ENCODE data around the gene ABCC11.
A peak's percentile ranks its signal among the peaks of the same experiment; 100 is the strongest.

Gene ABCC11

DNA sequence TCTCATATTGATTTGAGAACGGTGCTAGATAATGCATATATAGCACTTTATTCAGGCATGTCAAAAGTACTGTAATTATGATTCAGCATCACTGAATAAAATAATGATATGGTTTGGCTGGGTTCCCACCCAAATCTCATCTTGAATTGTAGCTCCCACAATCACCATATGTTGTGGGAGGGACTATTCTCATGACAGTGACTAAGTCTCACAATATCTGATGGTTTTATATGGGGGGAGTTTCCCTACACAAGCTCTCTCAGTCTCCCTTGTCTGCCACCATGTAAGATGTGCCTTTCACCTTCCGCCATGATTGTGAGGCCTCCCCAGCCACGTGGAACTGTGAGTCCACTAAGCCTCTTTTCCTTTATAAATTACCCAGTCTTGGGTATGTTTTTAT is 28.9 kb downstream of the ABCC11 start:
- H3K27ac ChIP-seq: no peak overlapping the region
- TF ChIP-seq ZFX (IDR thresholded peaks at IDR 0.05; ENCODE audit: borderline replicate concordance): no peak
- no peak for TF ChIP-seq CTCF (IDR thresholded peaks at IDR 0.05)

DNA sequence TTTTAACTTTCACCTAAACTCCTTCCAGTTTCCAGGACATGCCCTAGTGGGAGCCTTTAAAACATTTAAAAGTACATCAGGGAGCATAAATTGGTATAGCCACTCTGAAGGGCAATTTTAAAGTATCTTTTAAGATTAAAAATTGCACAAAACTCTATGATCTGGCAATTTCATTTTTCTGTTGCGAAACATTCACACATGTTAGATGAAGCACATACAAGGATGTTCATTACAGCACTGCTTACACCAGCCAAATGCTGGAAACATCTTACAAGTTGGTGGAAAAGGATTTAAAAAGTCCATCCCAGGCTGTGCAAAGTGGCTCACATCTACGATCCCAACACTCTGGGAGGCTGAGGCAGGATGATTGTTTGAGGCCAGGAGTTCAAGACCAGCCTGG is 29.6 kb downstream of the ABCC11 start:
- no peak for TF ChIP-seq CTCF (IDR thresholded peaks at IDR 0.05)
- H3K27ac ChIP-seq: no peak overlapping the region

DNA sequence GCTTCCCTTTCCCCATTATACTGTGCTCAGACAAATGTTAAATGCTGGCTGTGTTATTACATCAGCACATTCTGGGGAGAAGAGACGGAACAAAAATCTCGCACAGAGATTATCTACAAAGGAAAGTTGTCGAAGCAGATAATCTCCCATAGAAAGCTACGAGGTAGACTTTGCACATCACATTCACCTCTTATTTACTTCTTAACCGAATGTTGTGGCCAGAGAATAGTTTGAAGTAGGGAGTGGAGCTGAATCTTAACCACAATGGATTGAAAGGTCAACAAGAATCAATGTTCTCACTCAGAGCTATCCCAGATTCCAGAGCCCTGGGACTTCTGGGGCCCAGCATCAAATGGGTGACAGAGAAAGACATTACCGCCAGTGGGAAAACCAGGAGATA is 31.6 kb downstream of the ABCC11 start:
- H3K27ac ChIP-seq: no peak overlapping the region
- TF ChIP-seq ZFX (IDR thresholded peaks at IDR 0.05; ENCODE audit: borderline replicate concordance): no peak
- no peak for TF ChIP-seq CTCF (IDR thresholded peaks at IDR 0.05)

DNA sequence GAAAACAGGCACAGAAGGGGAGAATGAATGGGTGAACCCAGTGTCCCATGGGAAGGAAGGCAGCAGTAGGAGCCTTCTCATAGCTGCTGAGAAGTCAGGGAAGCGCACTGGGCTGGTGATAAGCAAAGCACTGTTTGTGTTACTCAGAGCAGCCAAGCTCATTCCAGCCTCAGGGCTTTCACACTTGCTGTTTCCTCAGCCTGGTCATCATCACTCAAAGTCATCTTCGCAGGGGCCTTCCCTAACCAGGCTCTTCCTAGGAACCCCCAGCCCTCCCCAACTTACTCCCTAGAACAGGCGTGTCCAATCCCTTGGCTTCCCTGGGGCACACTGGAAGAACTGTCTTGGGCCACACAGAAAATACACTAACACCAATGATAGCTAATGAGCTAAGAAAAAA is 35.3 kb downstream of the ABCC11 start:
- no peak for TF ChIP-seq ZFX (IDR thresholded peaks at IDR 0.05; ENCODE audit: borderline replicate concordance)
- TF ChIP-seq CTCF (IDR thresholded peaks at IDR 0.05): no peak
- H3K27ac ChIP-seq: no peak overlapping the region

DNA sequence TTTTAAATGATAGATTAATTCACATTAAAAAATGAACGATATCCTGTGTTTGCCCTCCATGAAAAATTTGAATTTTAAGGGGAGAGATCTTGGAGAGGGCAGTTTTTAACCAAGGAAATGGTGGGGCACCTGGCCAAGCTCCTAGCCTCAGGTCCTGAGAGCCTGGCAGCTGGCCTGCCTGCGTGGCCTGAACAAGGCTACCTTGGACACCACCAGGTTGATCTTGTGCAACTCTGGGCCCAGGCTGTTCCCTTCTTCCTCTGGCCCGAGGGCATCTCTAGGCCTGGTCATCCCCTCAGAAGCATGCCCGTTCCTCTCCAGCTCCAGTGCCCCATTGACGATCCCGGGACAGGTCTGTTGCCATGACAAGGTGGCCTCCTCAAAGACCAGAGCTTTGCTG is 36.6 kb downstream of the ABCC11 start:
- TF ChIP-seq ZFX (IDR thresholded peaks at IDR 0.05; ENCODE audit: borderline replicate concordance): no peak
- no peak for TF ChIP-seq CTCF (IDR thresholded peaks at IDR 0.05)
- no peak overlapping the region for H3K27ac ChIP-seq

DNA sequence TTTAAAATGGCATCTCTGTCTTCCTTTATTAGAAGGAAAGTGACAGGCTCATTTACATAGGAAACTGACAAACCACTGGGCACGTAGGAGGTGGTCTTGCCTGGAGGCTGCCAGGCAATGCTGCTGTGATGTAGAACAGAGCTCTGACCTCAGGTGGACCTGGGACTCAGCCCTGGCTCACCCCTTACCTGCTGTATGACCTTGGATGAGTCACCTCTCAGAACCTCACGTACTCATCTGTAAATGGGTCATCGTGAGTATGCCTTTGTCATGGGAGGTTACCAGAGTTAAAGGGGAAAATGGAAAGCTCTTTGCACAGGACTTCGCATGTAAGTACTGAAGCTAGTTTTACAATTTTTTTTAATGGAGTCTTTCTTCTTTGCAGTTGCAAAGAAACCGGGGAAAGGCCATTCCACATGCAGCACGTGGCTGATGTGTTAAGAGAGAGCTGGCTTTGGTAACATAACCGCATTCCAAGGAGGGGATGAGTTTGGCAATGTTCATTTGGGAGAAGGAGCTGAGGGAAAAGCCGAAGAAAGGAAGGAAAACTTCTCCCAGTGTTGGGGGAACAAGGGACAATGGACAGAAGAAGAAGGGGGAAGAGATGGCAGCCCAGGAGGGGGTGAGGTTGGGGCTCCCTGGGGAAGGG is 40.6 kb downstream of the ABCC11 start:
- TF ChIP-seq CTCF (IDR thresholded peaks at IDR 0.05) (no peak), ZFX (IDR thresholded peaks at IDR 0.05; ENCODE audit: borderline replicate concordance) (no peak)
- no peak overlapping the region for H3K27ac ChIP-seq

GRCh38 chr16:48204825-48205151 is 42.6 kb downstream of the ABCC11 start:
- H3K27ac ChIP-seq: 0 out of 2 replicates have a peak overlapping the region, but pooled peaks have one; percentile 4
- TF ChIP-seq ZFX (IDR thresholded peaks at IDR 0.05; ENCODE audit: borderline replicate concordance) (no peak), CTCF (IDR thresholded peaks at IDR 0.05) (no peak)

All from 22Rv1 (cell line).